NCI-H524 (cell line): ENCODE results near the gene LGI1.
"Not testable (repeated sequence)": the region's sequence is repeated elsewhere in the genome, so short reads cannot be mapped to it uniquely, and the experiment has no call there.

Source experiments
- DNase-seq, 2 experiments: peaks; one replicate each; lab custom pipeline; 2025; lab: John Stamatoyannopoulos, UW

The LGI1 gene

GRCh38 chr10:93807371-93807770 lies 49.6 kb downstream of the LGI1 start:
- DNase-seq = no peak

- peak in 1 of 2 experiments; percentile 18 for DNase-seq
Observed at GRCh38 chr10:93812659-93813338, 55.1 kb downstream of the LGI1 start.

GRCh38 chr10:93813507-93814465 lies 56.0 kb downstream of the LGI1 start:
- peak in 1 of 2 experiments; percentile 40 for DNase-seq

GRCh38 chr10:93815304-93816096 lies 57.8 kb downstream of the LGI1 start:
- peak; percentile 25 to 31 for DNase-seq

GRCh38 chr10:93816123-93816747 lies 58.5 kb downstream of the LGI1 start:
- DNase-seq = peak; percentile 23 to 51

- peak; percentile 24 to 74 for DNase-seq
Observed at GRCh38 chr10:93818086-93818485, 60.4 kb downstream of the LGI1 start.

- DNase-seq = no peak
Observed at GRCh38 chr10:93819520-93819919, 61.8 kb downstream of the LGI1 start.

GRCh38 chr10:93820434-93820833 lies 62.7 kb downstream of the LGI1 start:
- DNase-seq = no peak

GRCh38 chr10:93821051-93821772 lies 63.5 kb downstream of the LGI1 start:
- peak; percentile 8 to 45 for DNase-seq

GRCh38 chr10:93826355-93826754 lies 68.6 kb downstream of the LGI1 start:
- DNase-seq = no peak

GRCh38 chr10:93827056-93827804 lies 69.5 kb downstream of the LGI1 start:
- DNase-seq = no peak

GRCh38 chr10:93831065-93831464 lies 73.3 kb downstream of the LGI1 start:
- not testable (repeated sequence) for DNase-seq

- DNase-seq = no peak
Observed at GRCh38 chr10:93835770-93836169, 78.0 kb downstream of the LGI1 start.

- DNase-seq = no peak
Observed at GRCh38 chr10:93837822-93838221, 80.1 kb downstream of the LGI1 start.

- no peak for DNase-seq
Observed at GRCh38 chr10:93838278-93838677, 80.5 kb downstream of the LGI1 start.

- no peak for DNase-seq
Observed at GRCh38 chr10:93841961-93842360, 84.2 kb downstream of the LGI1 start.

GRCh38 chr10:93844979-93845626 lies 87.4 kb downstream of the LGI1 start:
- no peak for DNase-seq
